Occipital lobe (tissue), 2 donors: ENCODE data around the gene TBC1D10A. TPM values are rescaled to one million over a fixed set of nuclear protein-coding genes. Genes with fewer than 3 reads are reported as not detected.

Experiments
- DNase-seq: peaks from one replicate; lab custom pipeline; 2025; lab: John Stamatoyannopoulos, UW
- total RNA-seq: library from RNA; depleted of rRNA; stranded (reverse); fragments of >200 nt; gene quantifications from one replicate; pipeline ENCODE4 v1.2.3, GENCODE V29; 2014

TBC1D10A gene
- total RNA-seq, 1 donor from 2014 or later = 10.0 TPM

- peak; percentile 74 for DNase-seq
These were observed 38.9 kb downstream of the TBC1D10A start for GRCh38 chr22:30287648-30288418.

GRCh38 chr22:30286813-30287647 lies 39.7 kb downstream of the TBC1D10A start:
- DNase-seq = no peak

GRCh38 chr22:30286331-30286730 lies 40.4 kb downstream of the TBC1D10A start:
- DNase-seq = no peak

- no peak for DNase-seq
These were observed 40.9 kb downstream of the TBC1D10A start for GRCh38 chr22:30285846-30286200.

- DNase-seq = no peak
These were observed 41.4 kb downstream of the TBC1D10A start for GRCh38 chr22:30285176-30285845.

GRCh38 chr22:30284666-30285065 lies 42.1 kb downstream of the TBC1D10A start:
- DNase-seq = no peak

GRCh38 chr22:30284172-30284571 lies 42.6 kb downstream of the TBC1D10A start:
- DNase-seq = no peak

- no peak for DNase-seq
These were observed 43.4 kb downstream of the TBC1D10A start for GRCh38 chr22:30283342-30283741.

- DNase-seq = no peak
These were observed 44.1 kb downstream of the TBC1D10A start for GRCh38 chr22:30282616-30283046.

- DNase-seq = no peak
These were observed 46.2 kb downstream of the TBC1D10A start for GRCh38 chr22:30280505-30280904.

GRCh38 chr22:30279932-30280331 lies 46.8 kb downstream of the TBC1D10A start:
- DNase-seq = no peak

- DNase-seq = no peak
These were observed 47.5 kb downstream of the TBC1D10A start for GRCh38 chr22:30279046-30279788.

- DNase-seq = no peak
These were observed 49.0 kb downstream of the TBC1D10A start for GRCh38 chr22:30277547-30278344.

GRCh38 chr22:30276039-30276438 lies 50.7 kb downstream of the TBC1D10A start:
- DNase-seq = no peak

GRCh38 chr22:30275625-30276024 lies 51.1 kb downstream of the TBC1D10A start:
- DNase-seq = no peak

- DNase-seq = no peak
These were observed 52.3 kb downstream of the TBC1D10A start for GRCh38 chr22:30274437-30274812.

- DNase-seq = no peak
These were observed 52.9 kb downstream of the TBC1D10A start for GRCh38 chr22:30273711-30274436.

- DNase-seq = no peak
These were observed 53.8 kb downstream of the TBC1D10A start for GRCh38 chr22:30272781-30273601.

- DNase-seq = no peak
These were observed 55.9 kb downstream of the TBC1D10A start for GRCh38 chr22:30270832-30271231.
